ENCODE results near the gene ZBTB2. TPM values are rescaled to one million over a fixed set of nuclear protein-coding genes. Genes with fewer than 3 reads are reported as not detected.
"Not testable (repeated sequence)": the region's sequence is repeated elsewhere in the genome, so short reads cannot be mapped to it uniquely, and the experiment has no call there.

Gene ZBTB2
- total RNA-seq, 2 experiments from 2014 or later: 28.5 to 28.9 TPM

- ATAC-seq (ENCODE audit: low read depth) (no peak), DNase-seq (no peak)
- H3K27ac Mint-ChIP-seq: no peak overlapping the region
- H3K4me1 Mint-ChIP-seq: peaks cover 10% of the 10 kb centered on the region
- peaks cover 37% of the 10 kb centered on the region for H3K27me3 Mint-ChIP-seq
- H3K4me3 Mint-ChIP-seq: no peak overlapping the region
- no peaks in the 10 kb centered on the region for H3K9me3 Mint-ChIP-seq
- POLR2A ChIA-PET: no interaction called here
- no peaks in the 10 kb centered on the region for H3K36me3 Mint-ChIP-seq
Observed at GRCh38 chr6:151330130-151330696, 61.1 kb downstream of the ZBTB2 start.

- Mint-ChIP-seq H3K4me1 (peaks cover 15% of the 10 kb centered on the region), H3K36me3 (no peaks in the 10 kb centered on the region), H3K9me3 (no peaks in the 10 kb centered on the region), H3K4me3 (no peak overlapping the region), H3K27me3 (peaks cover 55% of the 10 kb centered on the region), H3K27ac (no peak overlapping the region)
- DNase-seq (no peak), ATAC-seq (ENCODE audit: low read depth) (no peak)
- POLR2A ChIA-PET: no interaction called here
Observed at GRCh38 chr6:151327101-151327500, 64.3 kb downstream of the ZBTB2 start.

GRCh38 chr6:151326116-151326825 is 65.1 kb downstream of the ZBTB2 start:
- POLR2A ChIA-PET: interaction anchor here (0.5 kb wide), 1 partner anchor 13 kb away, joined by 3 read pairs; no protein-coding TSS in a partner anchor
- no peaks in the 10 kb centered on the region for H3K9me3 Mint-ChIP-seq
- H3K27ac Mint-ChIP-seq: no peak overlapping the region
- peaks cover 54% of the 10 kb centered on the region for H3K27me3 Mint-ChIP-seq
- peak overlapping the region; percentile 78 for H3K4me3 Mint-ChIP-seq
- peaks cover 15% of the 10 kb centered on the region for H3K4me1 Mint-ChIP-seq
- DNase-seq (no peak), ATAC-seq (ENCODE audit: low read depth) (no peak)
- no peaks in the 10 kb centered on the region for H3K36me3 Mint-ChIP-seq

- H3K4me3 Mint-ChIP-seq: peak overlapping the region; percentile 78
- DNase-seq (peak; percentile 37), ATAC-seq (ENCODE audit: low read depth) (peak; percentile 54)
- H3K4me1 Mint-ChIP-seq: peaks cover 15% of the 10 kb centered on the region
- POLR2A ChIA-PET: interaction anchor here (1.1 kb wide), 3 partner anchors 20 to 311 kb away, joined by 3 read pairs; no protein-coding TSS in a partner anchor
- H3K9me3 Mint-ChIP-seq: no peaks in the 10 kb centered on the region
- peaks cover 56% of the 10 kb centered on the region for H3K27me3 Mint-ChIP-seq
- no peak overlapping the region for H3K27ac Mint-ChIP-seq
- no peaks in the 10 kb centered on the region for H3K36me3 Mint-ChIP-seq
Observed at GRCh38 chr6:151325075-151326050, 66.0 kb downstream of the ZBTB2 start.

GRCh38 chr6:151324488-151324825 is 66.9 kb downstream of the ZBTB2 start:
- H3K36me3 Mint-ChIP-seq: no peaks in the 10 kb centered on the region
- no peak overlapping the region for H3K27ac Mint-ChIP-seq
- POLR2A ChIA-PET: interaction anchor here (0.9 to 1.1 kb wide), 3 partner anchors 19 to 310 kb away, joined by 3 read pairs; no protein-coding TSS in a partner anchor
- peak overlapping the region; percentile 1 for H3K4me3 Mint-ChIP-seq
- DNase-seq: no peak
- H3K27me3 Mint-ChIP-seq: peaks cover 50% of the 10 kb centered on the region
- ATAC-seq (ENCODE audit: low read depth): no peak
- H3K9me3 Mint-ChIP-seq: no peaks in the 10 kb centered on the region
- peaks cover 15% of the 10 kb centered on the region for H3K4me1 Mint-ChIP-seq

- ATAC-seq (ENCODE audit: low read depth) (peak; percentile 67), DNase-seq (peak; percentile 79)
- Mint-ChIP-seq H3K27ac (no peak overlapping the region), H3K27me3 (peaks cover 48% of the 10 kb centered on the region), H3K4me1 (peaks cover 15% of the 10 kb centered on the region), H3K4me3 (peak overlapping the region; percentile 1), H3K9me3 (no peaks in the 10 kb centered on the region), H3K36me3 (no peaks in the 10 kb centered on the region)
- POLR2A ChIA-PET: interaction anchor here (0.9 to 1.1 kb wide), 2 partner anchors 66 to 309 kb away, joined by 3 read pairs; no protein-coding TSS in a partner anchor
Observed at GRCh38 chr6:151323791-151324487, 67.4 kb downstream of the ZBTB2 start.

- ATAC-seq (ENCODE audit: low read depth) (no peak), DNase-seq (no peak)
- Mint-ChIP-seq H3K27ac (no peak overlapping the region), H3K4me1 (peaks cover 15% of the 10 kb centered on the region), H3K36me3 (no peaks in the 10 kb centered on the region), H3K4me3 (no peak overlapping the region), H3K9me3 (no peaks in the 10 kb centered on the region), H3K27me3 (peaks cover 46% of the 10 kb centered on the region)
- POLR2A ChIA-PET: no interaction called here
Observed at GRCh38 chr6:151322570-151322969, 68.8 kb downstream of the ZBTB2 start.

GRCh38 chr6:151321438-151321837 is 69.9 kb downstream of the ZBTB2 start:
- Mint-ChIP-seq H3K4me3 (no peak overlapping the region), H3K9me3 (no peaks in the 10 kb centered on the region), H3K27ac (no peak overlapping the region), H3K4me1 (peaks cover 15% of the 10 kb centered on the region), H3K36me3 (no peaks in the 10 kb centered on the region), H3K27me3 (peaks cover 34% of the 10 kb centered on the region)
- no peak for ATAC-seq (ENCODE audit: low read depth)
- POLR2A ChIA-PET: interaction anchor here (0.5 kb wide), 1 partner anchor 865 kb away, joined by 5 read pairs; no protein-coding TSS in a partner anchor
- DNase-seq: no peak

- no peak overlapping the region for H3K4me3 Mint-ChIP-seq
- H3K9me3 Mint-ChIP-seq: peaks cover 3% of the 10 kb centered on the region
- H3K27ac Mint-ChIP-seq: no peak overlapping the region
- DNase-seq (no peak), ATAC-seq (ENCODE audit: low read depth) (no peak)
- H3K27me3 Mint-ChIP-seq: peaks cover 23% of the 10 kb centered on the region
- H3K36me3 Mint-ChIP-seq: peaks cover 2% of the 10 kb centered on the region
- POLR2A ChIA-PET: no interaction called here
- peaks cover 7% of the 10 kb centered on the region for H3K4me1 Mint-ChIP-seq
Observed at GRCh38 chr6:151320140-151320539, 71.2 kb downstream of the ZBTB2 start.

GRCh38 chr6:151317995-151318365 is 73.4 kb downstream of the ZBTB2 start:
- Mint-ChIP-seq H3K9me3 (peaks cover 3% of the 10 kb centered on the region), H3K36me3 (peaks cover 2% of the 10 kb centered on the region), H3K4me3 (no peak overlapping the region), H3K4me1 (no peaks in the 10 kb centered on the region), H3K27ac (no peak overlapping the region), H3K27me3 (peaks cover 3% of the 10 kb centered on the region)
- POLR2A ChIA-PET: no interaction called here
- DNase-seq: no peak
- no peak for ATAC-seq (ENCODE audit: low read depth)

GRCh38 chr6:151317103-151317994 is 74.0 kb downstream of the ZBTB2 start:
- H3K27me3 Mint-ChIP-seq: peaks cover 2% of the 10 kb centered on the region
- H3K36me3 Mint-ChIP-seq: peaks cover 2% of the 10 kb centered on the region
- peaks cover 3% of the 10 kb centered on the region for H3K9me3 Mint-ChIP-seq
- H3K27ac Mint-ChIP-seq: no peak overlapping the region
- DNase-seq: no peak
- POLR2A ChIA-PET: no interaction called here
- H3K4me1 Mint-ChIP-seq: no peaks in the 10 kb centered on the region
- no peak overlapping the region for H3K4me3 Mint-ChIP-seq
- ATAC-seq (ENCODE audit: low read depth): no peak

GRCh38 chr6:151315661-151316060 is 75.7 kb downstream of the ZBTB2 start:
- H3K27ac Mint-ChIP-seq; H3K36me3 Mint-ChIP-seq; POLR2A ChIA-PET; H3K27me3 Mint-ChIP-seq; DNase-seq; H3K4me3 Mint-ChIP-seq; H3K9me3 Mint-ChIP-seq; ATAC-seq (ENCODE audit: low read depth); H3K4me1 Mint-ChIP-seq: not testable (repeated sequence)
